Right lobe of liver (tissue), 6 donors: ENCODE results near the gene RPL28. TPM values are rescaled to one million over a fixed set of nuclear protein-coding genes. Genes with fewer than 3 reads are reported as not detected.
A peak's percentile ranks its signal among the peaks of the same experiment; 100 is the strongest.

Source experiments
- ATAC-seq, 4 donors: fragments of 200-7000 bp; cut with Tn5 transposase; one replicate each; pipeline ENCODE4 v1.9.1; 2020; ENCODE audit warnings: mild to moderate bottlenecking in 4 of 4, moderate library complexity in 4 of 4
- DNase-seq, 3 donors: peaks; one replicate each; pipeline ENCODE4 v3.0.0-alpha.2; 2020
- H3K27ac ChIP-seq, 3 donors: fragments of 200-600 bp; one replicate each; pipeline ENCODE4 v1.8.0; 2022
- H3K27me3 ChIP-seq, 2 donors: fragments of 200-600 bp; one replicate each; pipeline ENCODE4 v1.8.0; 2022
- H3K36me3 ChIP-seq, 4 donors: fragments of 200-600 bp; sonication (generic) in 1 of 4; one replicate each; pipeline versions ENCODE4 v1.5.1 to v1.8.0; 2017 to 2022; ENCODE audit warnings: control low read depth in 1 of 4
- H3K4me1 ChIP-seq, 4 donors: fragments of 200-600 bp; sonication (generic) in 1 of 4; one replicate each; pipeline versions ENCODE4 v1.5.1 to v1.8.0; 2017 to 2022; ENCODE audit warnings: control low read depth in 1 of 4
- H3K4me3 ChIP-seq, 3 donors: fragments of 200-600 bp; one replicate each; pipeline ENCODE4 v1.8.0; 2022
- H3K9me3 ChIP-seq, 4 donors: fragments of 200-600 bp; sonication (generic) in 1 of 4; one replicate each; pipeline versions ENCODE4 v1.5.1 to v1.8.0; 2017 to 2022; ENCODE audit warnings: control low read depth in 1 of 4
- POLR2A ChIP-seq: fragments of 450-650 bp; IDR thresholded peaks from one replicate; pipeline ENCODE4 v1.6.1; 2017; ENCODE audit warnings: antibody characterized with exemption, mild to moderate bottlenecking
- WGBS: methylation state at CpG from one replicate; pipeline ENCODE4 v1.1.6; 2018; ENCODE audit warnings: low coverage, low lambda C conversion rate; ENCODE audit not compliant: insufficient coverage; ENCODE audit errors: missing lambda C conversion rate; 5-methylcytosine and 5-hydroxymethylcytosine counted together
- intact Hi-C, 2 donors: fragments of 100-400 bp; cut with DNase I; formaldehyde crosslinking; loops; one replicate each; pipeline versions ENCODE4 v1.11.2 to v1.14.1; 2022
- long read RNA-seq: library from polyadenylated mRNA; unstranded; transcript quantifications from one replicate; pipeline ENCODE4 v2.0.0, GENCODE V29; 2019
- total RNA-seq, 6 experiments: library from RNA; depleted of rRNA in 2 of 6; stranded (reverse); fragments of >200 nt in 2 of 6; fragmentation: NEBNext Ultra II Directional in 3 of 6; extraction: Animal tissue kit (Norgen Biotek cat#: 25700) in 3 of 6; gene quantifications; one replicate each; pipeline versions ENCODE4 v1.1.0 to v1.2.4, GENCODE V29; 2016 to 2023
- TF ChIP-seq, protein P1 (sequence below), 4 donors: fragments of 200-600 bp in 3 of 4; fragments of 450-650 bp in 1 of 4; IDR thresholded peaks; one replicate each; pipeline versions ENCODE4 v1.5.1 to v1.8.0; 2016 to 2022; ENCODE audit warnings: antibody characterized with exemption in 4 of 4, mild to moderate bottlenecking in 2 of 4
- donor health status: DM: no; HTN: yes; CAD: no.
- donor health status: DM: no; HTN: no; CAD: no.
- donor health status: DM: no; HTN: no; CAD: no.
- donor health status: DM: no; HTN: yes; CAD: no.
- donor health status: DM: no; HTN: yes; CAD: no.

The RPL28 gene
- 100 to 1,000 TPM; 305 to 530 (median 455) TPM for total RNA-seq
- long read RNA-seq, full-length matches to known transcripts: 524 of 533 reads
- long read RNA-seq, partial matches to known transcripts: 3 of 533 reads
- long read RNA-seq, other reads (novel, unspliced or antisense): 6 of 533 reads

- Histone ChIP-seq H3K4me3 (peak within 1 kb of the TSS; percentile 89 to 96 (median 89)), H3K4me1 (peaks cover 0 to 34% (median 15%) of the 10 kb centered on the region in 4 donors), H3K27ac (peak within 1 kb of the TSS; percentile 89 to 92 (median 90)), H3K36me3 (peaks cover 0 to 28% (median 11%) of the 10 kb centered on the region in 4 donors), H3K9me3 (no peaks in the 10 kb centered on the region), H3K27me3 (no peaks in the 10 kb centered on the region)
- intact Hi-C loops: no loop called here
- WGBS: 0% methylated on average over 27 of the region's 68 CpGs
- peak; percentile 98 for TF ChIP-seq POLR2A
- TF ChIP-seq, protein P1, sequence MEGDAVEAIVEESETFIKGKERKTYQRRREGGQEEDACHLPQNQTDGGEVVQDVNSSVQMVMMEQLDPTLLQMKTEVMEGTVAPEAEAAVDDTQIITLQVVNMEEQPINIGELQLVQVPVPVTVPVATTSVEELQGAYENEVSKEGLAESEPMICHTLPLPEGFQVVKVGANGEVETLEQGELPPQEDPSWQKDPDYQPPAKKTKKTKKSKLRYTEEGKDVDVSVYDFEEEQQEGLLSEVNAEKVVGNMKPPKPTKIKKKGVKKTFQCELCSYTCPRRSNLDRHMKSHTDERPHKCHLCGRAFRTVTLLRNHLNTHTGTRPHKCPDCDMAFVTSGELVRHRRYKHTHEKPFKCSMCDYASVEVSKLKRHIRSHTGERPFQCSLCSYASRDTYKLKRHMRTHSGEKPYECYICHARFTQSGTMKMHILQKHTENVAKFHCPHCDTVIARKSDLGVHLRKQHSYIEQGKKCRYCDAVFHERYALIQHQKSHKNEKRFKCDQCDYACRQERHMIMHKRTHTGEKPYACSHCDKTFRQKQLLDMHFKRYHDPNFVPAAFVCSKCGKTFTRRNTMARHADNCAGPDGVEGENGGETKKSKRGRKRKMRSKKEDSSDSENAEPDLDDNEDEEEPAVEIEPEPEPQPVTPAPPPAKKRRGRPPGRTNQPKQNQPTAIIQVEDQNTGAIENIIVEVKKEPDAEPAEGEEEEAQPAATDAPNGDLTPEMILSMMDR (IDR thresholded peaks at IDR 0.05): no peak
- ATAC-seq (peak; percentile 85 to 88 (median 86)), DNase-seq (peak; percentile 97 to 98 (median 98))
These were observed at the start of gene RPL28 for GRCh38 chr19:55385724-55386492. TSS of gene RPL28 (plus strand) at chr19:55385932. CDS start at chr19:55386358, 426 bp downstream.

- no peaks in the 10 kb centered on the region for H3K36me3 ChIP-seq
- no peak for DNase-seq
- no peak overlapping the region for H3K27ac ChIP-seq
- H3K27me3 ChIP-seq: no peaks in the 10 kb centered on the region
- no peaks in the 10 kb centered on the region for H3K9me3 ChIP-seq
- WGBS: 67% methylated on average over 4 of the region's 7 CpGs
- H3K4me3 ChIP-seq: no peak overlapping the region
- H3K4me1 ChIP-seq: peaks cover 0 to 12% (median under 1%) of the 10 kb centered on the region in 4 donors
- TF ChIP-seq POLR2A: no peak
- TF ChIP-seq, protein P1 (IDR thresholded peaks at IDR 0.05): no peak
- intact Hi-C loops: no loop called here
- no peak for ATAC-seq
These were observed 49.6 kb upstream of the RPL28 start for GRCh38 chr19:55336101-55336500.

DNA sequence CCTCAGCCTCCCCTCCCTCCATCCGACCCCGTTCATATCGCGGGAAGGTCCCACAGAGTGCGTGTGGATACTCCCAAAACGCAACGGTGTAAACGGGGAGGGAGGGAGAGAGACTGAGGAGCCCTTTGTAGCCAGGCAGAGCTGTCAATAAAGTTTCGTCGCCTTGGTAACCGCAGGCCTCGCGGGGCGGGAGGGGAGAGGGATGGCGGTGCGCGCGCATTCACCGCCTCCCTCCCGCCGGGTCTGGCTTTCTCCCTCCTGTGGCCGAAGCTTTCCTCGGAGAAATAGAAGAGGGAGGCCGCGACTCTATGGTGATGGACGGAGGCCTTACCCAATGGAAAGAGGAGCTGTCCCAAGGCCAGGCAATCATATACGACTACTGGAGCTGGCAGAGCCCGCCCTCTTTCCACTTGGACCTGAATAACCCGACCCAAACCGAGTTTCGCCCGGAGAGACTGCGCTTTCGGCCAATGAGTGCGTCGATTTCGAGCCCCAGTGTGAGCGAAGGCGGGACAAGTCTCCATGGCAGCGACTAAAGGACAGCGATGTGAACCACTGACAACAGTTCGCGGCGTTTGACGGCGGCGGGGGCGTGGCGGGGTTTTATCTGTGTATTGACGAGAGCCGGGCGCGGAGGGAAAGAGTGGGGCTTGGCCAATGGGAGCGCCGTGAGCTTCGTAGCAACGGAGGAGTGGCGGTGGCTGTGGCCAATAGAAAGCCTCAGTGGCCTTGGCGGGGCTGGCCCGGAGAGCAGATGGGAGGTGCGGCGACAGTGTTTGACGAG lies 46.4 kb upstream of the RPL28 start, which contains the start of gene KMT5C:
Gene KMT5C, plus strand, starts transcription at position 772 of the 784 bp plus-strand sequence. CDS start 2,061 bp downstream, outside the sequence.
- H3K27ac ChIP-seq: peak within 1 kb of the TSS; percentile 75 to 89 (median 86)
- peak; percentile 100 for DNase-seq
- under 1% methylated on average over 26 of the region's 63 CpGs for WGBS
- ATAC-seq: peak; percentile 86 to 94 (median 91)
- TF ChIP-seq POLR2A: no peak
- TF ChIP-seq, protein P1 (IDR thresholded peaks at IDR 0.05): peak; percentile 40 to 42 (median 41)
- intact Hi-C loops: no loop called here
- H3K9me3 ChIP-seq: no peaks in the 10 kb centered on the region
- peaks cover 0 to 12% (median under 1%) of the 10 kb centered on the region in 4 donors for H3K4me1 ChIP-seq
- no peaks in the 10 kb centered on the region for H3K36me3 ChIP-seq
- no peaks in the 10 kb centered on the region for H3K27me3 ChIP-seq
- peak within 1 kb of the TSS; percentile 54 to 66 (median 64) for H3K4me3 ChIP-seq
